Measurements from ENCODE around the gene MCM3AP.

Gene MCM3AP

DNA sequence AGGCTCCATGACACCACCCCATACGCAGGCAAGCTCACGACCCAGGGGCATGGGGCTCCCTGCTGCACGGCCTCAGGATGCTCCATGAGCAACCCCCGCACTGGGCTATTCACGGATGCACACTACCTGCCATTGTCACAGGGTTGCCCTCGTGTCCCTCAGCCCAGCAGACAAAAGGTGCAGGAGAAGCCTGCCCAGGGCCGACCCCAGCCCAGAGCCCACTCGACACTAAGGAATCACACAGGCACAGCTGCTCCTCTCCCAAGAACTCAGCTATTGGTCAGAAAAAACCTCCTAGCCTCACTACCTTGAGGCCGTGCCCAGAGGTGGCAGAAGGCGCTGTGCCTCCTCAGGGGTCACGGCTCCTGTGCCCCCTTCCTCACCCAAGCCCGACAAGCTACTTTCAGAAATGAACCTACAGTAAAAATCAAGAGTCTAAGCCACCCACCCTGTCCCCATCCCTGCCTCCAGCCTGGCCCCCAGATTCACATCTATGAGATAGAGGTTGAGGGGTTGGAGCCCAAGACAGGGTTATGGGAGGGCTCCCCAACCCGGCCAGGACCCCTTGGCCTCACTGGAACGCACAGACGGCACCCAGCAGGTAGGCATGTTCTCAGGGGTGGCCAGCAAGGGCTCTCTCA is 94.8 kb downstream of the MCM3AP start:
- H3K4me3 ChIP-seq: no peak overlapping the region
- H3K27ac ChIP-seq: no peak overlapping the region
- peaks cover 65% of the 10 kb centered on the region; the same call in 1 of the 2 replicates for H3K36me3 ChIP-seq (ENCODE audit: insufficient read depth, low read length)
- no peak overlapping the region for H3K9ac ChIP-seq (ENCODE audit: insufficient read length)
- TF ChIP-seq POLR2AphosphoS5 (IDR thresholded peaks at IDR 0.05; ENCODE audit: borderline replicate concordance, low read depth, low read length): no peak
- H3K9me3 ChIP-seq (ENCODE audit: low read depth, low read length): no peaks in the 10 kb centered on the region
- no peak for DNase-seq (ENCODE audit: low read depth, low spot score)

DNA sequence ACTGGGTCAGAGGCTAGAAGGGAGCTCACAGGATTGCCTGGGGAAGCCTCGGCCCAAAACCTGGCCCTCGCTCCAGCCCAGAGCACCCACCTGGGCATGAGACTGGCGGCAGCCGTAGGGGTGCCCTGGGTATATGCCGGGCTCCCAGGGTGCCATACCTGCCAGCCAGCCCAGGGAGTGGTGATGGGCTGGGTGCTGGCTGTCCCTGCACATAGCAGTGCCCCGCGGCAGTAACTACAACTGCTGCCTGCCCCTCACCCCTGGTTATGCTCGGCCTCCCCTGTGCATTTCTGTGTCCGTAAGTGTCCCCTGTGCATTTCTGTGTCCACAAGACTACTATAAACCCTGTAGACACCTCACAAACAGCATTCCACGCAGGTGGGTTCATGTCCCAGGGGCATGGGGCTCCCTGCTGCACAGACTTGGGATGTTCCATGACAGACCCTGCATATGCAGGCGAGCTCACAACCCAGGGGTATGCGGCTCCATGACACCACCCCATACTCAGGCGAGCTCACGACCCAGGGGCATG is 95.4 kb downstream of the MCM3AP start:
- no peak overlapping the region for H3K9ac ChIP-seq (ENCODE audit: insufficient read length)
- H3K9me3 ChIP-seq (ENCODE audit: low read depth, low read length): no peaks in the 10 kb centered on the region
- TF ChIP-seq EZH2 (IDR thresholded peaks at IDR 0.05) (no peak), POLR2AphosphoS5 (IDR thresholded peaks at IDR 0.05; ENCODE audit: borderline replicate concordance, low read depth, low read length) (no peak), FOXP2 (optimal IDR thresholded peaks at IDR 0.05; ENCODE audit: control extremely low read depth, extremely low read length, insufficient read depth) (no peak)
- H3K36me3 ChIP-seq (ENCODE audit: insufficient read depth, low read length): peaks cover 59% of the 10 kb centered on the region; the same call in 1 of the 2 replicates
- DNase-seq (ENCODE audit: low read depth, low spot score): no peak
- H3K4me3 ChIP-seq: no peak overlapping the region
- H3K27ac ChIP-seq: no peak overlapping the region

GRCh38 chr21:46189213-46189958 is 96.0 kb downstream of the MCM3AP start:
- peaks cover 52% of the 10 kb centered on the region; the same call in 1 of the 2 replicates for H3K36me3 ChIP-seq (ENCODE audit: insufficient read depth, low read length)
- H3K27ac ChIP-seq: peak overlapping the region; percentile 40; the same call in 1 of the 2 replicates
- no peak for DNase-seq (ENCODE audit: low read depth, low spot score)
- H3K9ac ChIP-seq (ENCODE audit: insufficient read length): no peak overlapping the region
- no peak overlapping the region for H3K4me3 ChIP-seq
- H3K9me3 ChIP-seq (ENCODE audit: low read depth, low read length): no peaks in the 10 kb centered on the region
- TF ChIP-seq EZH2 (IDR thresholded peaks at IDR 0.05) (no peak), FOXP2 (optimal IDR thresholded peaks at IDR 0.05; ENCODE audit: control extremely low read depth, extremely low read length, insufficient read depth) (no peak), POLR2AphosphoS5 (IDR thresholded peaks at IDR 0.05; ENCODE audit: borderline replicate concordance, low read depth, low read length) (no peak)

GRCh38 chr21:46188226-46189212 is 96.9 kb downstream of the MCM3AP start:
- TF ChIP-seq EZH2 (IDR thresholded peaks at IDR 0.05): no peak
- TF ChIP-seq FOXP2 (optimal IDR thresholded peaks at IDR 0.05; ENCODE audit: control extremely low read depth, extremely low read length, insufficient read depth): no peak
- Histone ChIP-seq H3K27ac (peak overlapping the region; percentile 65; the same call in 1 of the 2 replicates), H3K4me3 (no peak overlapping the region), H3K36me3 (ENCODE audit: insufficient read depth, low read length) (peaks cover 44% of the 10 kb centered on the region; the same call in 1 of the 2 replicates), H3K9me3 (ENCODE audit: low read depth, low read length) (no peaks in the 10 kb centered on the region), H3K9ac (ENCODE audit: insufficient read length) (no peak overlapping the region)
- DNase-seq (ENCODE audit: low read depth, low spot score): no peak

DNA sequence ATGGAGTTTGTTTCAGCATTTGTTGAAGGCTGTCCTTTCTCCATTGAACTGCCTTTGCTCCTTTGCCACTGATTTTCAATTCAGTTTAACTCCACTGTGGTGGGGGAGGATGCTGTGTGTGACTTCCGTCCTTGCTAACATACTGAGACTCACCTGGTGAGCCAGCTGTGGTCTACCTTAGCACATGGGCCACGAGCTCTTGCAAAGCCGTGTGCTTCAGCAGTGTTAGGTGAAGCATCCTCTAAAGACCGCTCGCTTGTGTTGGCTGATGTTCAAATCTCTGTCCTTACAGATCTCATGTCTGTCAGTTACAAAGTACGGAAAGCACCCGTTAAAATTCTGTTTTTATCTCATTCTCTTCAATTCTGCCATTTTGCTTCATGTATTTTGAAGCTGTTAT is 97.6 kb downstream of the MCM3AP start:
- H3K36me3 ChIP-seq (ENCODE audit: insufficient read depth, low read length): peaks cover 39% of the 10 kb centered on the region; the same call in 1 of the 2 replicates
- no peak overlapping the region for H3K4me3 ChIP-seq
- no peak for DNase-seq (ENCODE audit: low read depth, low spot score)

GRCh38 chr21:46187261-46187660 is 98.2 kb downstream of the MCM3AP start:
- H3K4me3 ChIP-seq: no peak overlapping the region
- DNase-seq (ENCODE audit: low read depth, low spot score): no peak
- H3K9ac ChIP-seq (ENCODE audit: insufficient read length): no peak overlapping the region
- no peak overlapping the region for H3K27ac ChIP-seq
- peaks cover 35% of the 10 kb centered on the region; the same call in 1 of the 2 replicates for H3K36me3 ChIP-seq (ENCODE audit: insufficient read depth, low read length)
- TF ChIP-seq POLR2AphosphoS5 (IDR thresholded peaks at IDR 0.05; ENCODE audit: borderline replicate concordance, low read depth, low read length) (no peak), FOXP2 (optimal IDR thresholded peaks at IDR 0.05; ENCODE audit: control extremely low read depth, extremely low read length, insufficient read depth) (no peak), EZH2 (IDR thresholded peaks at IDR 0.05) (no peak)
- no peaks in the 10 kb centered on the region for H3K9me3 ChIP-seq (ENCODE audit: low read depth, low read length)

More for the DNA sequence above, 97.6 kb downstream of the MCM3AP start:
- Histone ChIP-seq H3K27ac (no peak overlapping the region), H3K9me3 (ENCODE audit: low read depth, low read length) (no peaks in the 10 kb centered on the region), H3K9ac (ENCODE audit: insufficient read length) (no peak overlapping the region)
- TF ChIP-seq POLR2AphosphoS5 (IDR thresholded peaks at IDR 0.05; ENCODE audit: borderline replicate concordance, low read depth, low read length): no peak
- no peak for TF ChIP-seq EZH2 (IDR thresholded peaks at IDR 0.05)
- TF ChIP-seq FOXP2 (optimal IDR thresholded peaks at IDR 0.05; ENCODE audit: control extremely low read depth, extremely low read length, insufficient read depth): no peak

DNA sequence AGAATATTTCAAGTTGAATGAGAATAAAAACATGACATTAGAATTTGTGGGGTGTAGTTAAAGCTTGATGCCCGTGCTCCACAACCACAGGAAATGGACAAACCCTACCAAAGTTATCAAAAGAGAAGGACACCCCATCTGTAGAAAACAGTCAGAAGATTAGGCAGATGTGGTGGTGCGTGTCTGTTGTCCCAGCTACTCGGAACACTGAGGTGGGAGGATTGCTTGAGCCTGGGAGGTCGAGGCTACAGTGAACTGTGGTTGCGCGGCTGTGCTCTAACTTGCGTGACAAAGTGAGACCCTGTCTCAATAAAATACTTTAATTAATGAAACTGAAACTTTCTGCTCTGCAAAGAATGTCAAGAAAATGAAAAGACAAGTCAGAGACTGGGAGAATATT is 99.7 kb downstream of the MCM3AP start:
- TF ChIP-seq FOXP2 (optimal IDR thresholded peaks at IDR 0.05; ENCODE audit: control extremely low read depth, extremely low read length, insufficient read depth) (no peak), EZH2 (IDR thresholded peaks at IDR 0.05) (no peak), POLR2AphosphoS5 (IDR thresholded peaks at IDR 0.05; ENCODE audit: borderline replicate concordance, low read depth, low read length) (no peak)
- H3K27ac ChIP-seq: peak overlapping the region; percentile 76; the same call in 1 of the 2 replicates
- DNase-seq (ENCODE audit: low read depth, low spot score): no peak
- H3K9ac ChIP-seq (ENCODE audit: insufficient read length): peak overlapping the region; percentile 72
- H3K4me3 ChIP-seq: peak overlapping the region; percentile 100
- H3K36me3 ChIP-seq (ENCODE audit: insufficient read depth, low read length): peaks cover 22% of the 10 kb centered on the region; the same call in 1 of the 2 replicates
- no peaks in the 10 kb centered on the region for H3K9me3 ChIP-seq (ENCODE audit: low read depth, low read length)

All from SK-N-MC (cell line).